Measurements from ENCODE around the gene CEMIP. TPM values are rescaled to one million over a fixed set of nuclear protein-coding genes. Genes with fewer than 3 reads are reported as not detected.

Gene CEMIP
- total and polyA plus RNA-seq, 2 of the 13 experiments (the other 11 are each of a cell fraction or from before 2014, with no cell fraction given) = 4.3 to 28.5 TPM

GRCh38 chr15:80989518-80990478 lies 210.6 kb downstream of the CEMIP start, which contains the start of gene MESD (continued):
- TF ChIP-seq ZNF335 (CRISPR knock-in tag; IDR thresholded peaks at IDR 0.05) (0 out of 2 replicates have a peak, but pooled peaks have one; percentile 31), ZNF720 (CRISPR knock-in tag; IDR thresholded peaks at IDR 0.05) (no peak), MTF1 (CRISPR knock-in tag; IDR thresholded peaks at IDR 0.05) (no peak), ZNF24 (IDR thresholded peaks at IDR 0.05) (no peak), NFIB (CRISPR knock-in tag; IDR thresholded peaks at IDR 0.05; ENCODE audit: borderline replicate concordance) (no peak), ZNF841 (CRISPR knock-in tag; IDR thresholded peaks at IDR 0.05; ENCODE audit: borderline replicate concordance) (no peak), HDAC6 (IDR thresholded peaks at IDR 0.05; ENCODE audit: low read depth, low read length) (no peak), SOX6 (IDR thresholded peaks at IDR 0.05) (no peak), SOX6 (CRISPR knock-in tag; IDR thresholded peaks at IDR 0.05) (peak; percentile 54), ATF7-NPFF (CRISPR knock-in tag; IDR thresholded peaks at IDR 0.05; ENCODE audit: low read depth) (peak; percentile 26; the same call in 1 of the 2 replicates), TAF15 (IDR thresholded peaks at IDR 0.05; ENCODE audit: low read depth, low read length, poor library complexity, severe bottlenecking) (no peak), HNRNPUL1 (IDR thresholded peaks at IDR 0.05; ENCODE audit: low read depth, low read length) (no peak), PAWR (CRISPR knock-in tag; IDR thresholded peaks at IDR 0.05; ENCODE audit: borderline replicate concordance) (no peak), ZBTB42 (CRISPR knock-in tag; IDR thresholded peaks at IDR 0.05) (0 out of 2 replicates have a peak, but pooled peaks have one; percentile 41), BRF2 (CRISPR knock-in tag; IDR thresholded peaks at IDR 0.05) (no peak), DMTF1 (CRISPR knock-in tag; IDR thresholded peaks at IDR 0.05) (no peak), IKZF4 (CRISPR knock-in tag; IDR thresholded peaks at IDR 0.05; ENCODE audit: borderline replicate concordance, low read depth, not compliant biosample characterization) (peak; percentile 79), ETV6 (CRISPR knock-in tag; conservative IDR thresholded peaks at IDR 0.05) (no peak; the same call in 1 of the 2 replicates), ZFY (CRISPR knock-in tag; IDR thresholded peaks at IDR 0.05) (peak; percentile 84), MLX (CRISPR knock-in tag; IDR thresholded peaks at IDR 0.05) (no peak), ZNF569 (CRISPR knock-in tag; IDR thresholded peaks at IDR 0.05; ENCODE audit: borderline replicate concordance) (no peak), RARA (CRISPR knock-in tag; IDR thresholded peaks at IDR 0.05) (0 out of 2 replicates have a peak, but pooled peaks have one; percentile 8), ZBTB38 (CRISPR knock-in tag; IDR thresholded peaks at IDR 0.05) (no peak), CEBPB (IDR thresholded peaks at IDR 0.05; ENCODE audit: borderline replicate concordance, low read depth, low read length) (no peak), POLR2A (IDR thresholded peaks at IDR 0.05; ENCODE audit: insufficient read depth in 1 of 2, low read depth in 2 of 2, low read length in 2 of 2) (peak; percentile 96 to 99), TBL1XR1 (IDR thresholded peaks at IDR 0.05; ENCODE audit: borderline replicate concordance, low read length, partially characterized antibody) (peak; percentile 10)
